K562 (cell line): Measurements from ENCODE around the gene UNC5C. TPM values are rescaled to one million over a fixed set of nuclear protein-coding genes. Genes with fewer than 3 reads are reported as not detected.

Experiments
- ATAC-seq: fragments of 200-7000 bp; cut with Tn5 transposase; 3 replicates; pipeline ENCODE4 v1.9.1; 2020; ENCODE audit warnings: moderate library complexity
- BruUV-seq: library from RNA; stranded (reverse); fragments of 400-500 nt; replicated peaks from 2 replicates; lab custom pipeline; 2021; lab: Mats Ljungman, UMichigan
- CTCF ChIA-PET: fragments of 300-600 bp; formaldehyde crosslinking; extraction: SDS; loops from one replicate; lab custom pipeline; 2021; ENCODE audit warnings: low intra/inter-chr PET ratio; lab: Yijun Ruan, JAX
- POLR2A ChIA-PET: fragments of 300-600, 350-650 bp; sonication (Branson Sonifier 250); formaldehyde crosslinking; extraction: SDS; loops from one replicate; lab custom pipeline; 2021; ENCODE audit warnings: antibody characterized with exemption, inconsistent platforms; lab: Yijun Ruan, JAX
- DNase-seq, 4 experiments: peaks; one replicate each; pipeline versions ENCODE4 v3.0.0 to v3.0.0-alpha.2; 2011 to 2018; ENCODE audit warnings: low spot score in 3 of 4, mixed read lengths in 3 of 4; ENCODE audit errors: extremely low read depth in 1 of 4
- FAIRE-seq: peaks from 2 replicates; lab custom pipeline; 2011; peaks lifted over from hg19 to GRCh38; lab: Jason Lieb, UNC
- H2AFZ ChIP-seq: 2 replicates; pipeline ENCODE4 v1.6.0; 2011; ENCODE audit warnings: low read depth, low read length, control low read depth, inconsistent platforms
- H3K27ac ChIP-seq: fragments of 200-600 bp; 3 replicates; pipeline ENCODE4 v1.8.0; 2011; ENCODE audit warnings: low read depth, mild to moderate bottlenecking, control low read depth, inconsistent platforms, low read length, moderate library complexity, mixed read lengths; ENCODE audit errors: extremely low read depth
- H3K27me3 ChIP-seq, 2 experiments: fragments of 300-600 bp in 1 of 2; 2 replicates in 1 of 2; 3 replicates in 1 of 2; pipeline versions ENCODE4 v1.6.0 to v1.8.0; 2011; ENCODE audit warnings: inconsistent platforms in 2 of 2, low read length in 2 of 2, mild to moderate bottlenecking in 1 of 2, mixed read lengths in 1 of 2, moderate library complexity in 1 of 2; ENCODE audit not compliant: control insufficient read depth in 2 of 2, insufficient read depth in 2 of 2
- H3K36me3 ChIP-seq: fragments of 300-600 bp; 3 replicates; pipeline ENCODE4 v1.8.0; 2011; ENCODE audit warnings: mild to moderate bottlenecking, low read length, inconsistent platforms; ENCODE audit not compliant: control insufficient read depth, insufficient read depth
- H3K4me1 ChIP-seq, 2 experiments: fragments of 200-600 bp in 1 of 2; replicated peaks in 1 of 2; 2 replicates in 1 of 2; 3 replicates in 1 of 2; pipeline versions ENCODE4 v1.5.1 to v1.8.0; 2011; ENCODE audit warnings: inconsistent platforms in 2 of 2, low read length in 2 of 2, mild to moderate bottlenecking in 1 of 2, mixed read lengths in 1 of 2, moderate library complexity in 1 of 2; ENCODE audit not compliant: control insufficient read depth in 2 of 2, insufficient read depth in 2 of 2
- H3K4me2 ChIP-seq: 2 replicates; pipeline ENCODE4 v1.6.1; 2011; ENCODE audit warnings: low read length, control low read depth, inconsistent platforms, mixed read lengths; ENCODE audit not compliant: insufficient read depth
- H3K4me3 ChIP-seq: fragments of 200-600 bp; sonication (generic), shearing (Covaris generic); 2 replicates; pipeline ENCODE4 v1.5.1; 2016; ENCODE audit warnings: control low read depth, inconsistent platforms
- H3K79me2 ChIP-seq: fragments of 200-600 bp; 3 replicates; pipeline ENCODE4 v1.8.0; 2011; ENCODE audit warnings: low read length, inconsistent platforms; ENCODE audit not compliant: control insufficient read depth, insufficient read depth
- H3K9ac ChIP-seq, 2 experiments: 2 replicates each; pipeline versions ENCODE4 v1.6.0 to v1.6.1; 2011; ENCODE audit warnings: low read depth in 2 of 2, low read length in 2 of 2, control low read depth in 1 of 2, inconsistent platforms in 1 of 2, mild to moderate bottlenecking in 1 of 2, mixed read lengths in 1 of 2; ENCODE audit not compliant: insufficient read depth in 1 of 2
- H3K9me1 ChIP-seq: one replicate; pipeline ENCODE4 v1.6.0; 2011; ENCODE audit warnings: inconsistent platforms, mild to moderate bottlenecking, low read length, moderate library complexity; ENCODE audit not compliant: control insufficient read depth, insufficient read depth
- H3K9me3 ChIP-seq: replicated peaks from 2 replicates; pipeline ENCODE4 v1.5.1; 2011; ENCODE audit warnings: low read depth, low read length, inconsistent platforms; ENCODE audit not compliant: control insufficient read depth, insufficient read depth
- H4K20me1 ChIP-seq: replicated peaks from 2 replicates; pipeline ENCODE4 v1.6.1; 2011; ENCODE audit warnings: low read length, inconsistent platforms, mixed read lengths; ENCODE audit not compliant: control insufficient read depth, insufficient read depth
- FUS ChIP-seq: fragments of 200-400 bp; formaldehyde crosslinking; optimal IDR thresholded peaks from 2 replicates; pipeline ENCODE3; 2017; ENCODE audit warnings: low read depth, low read length
- HMG20A ChIP-seq: fragments of 450-650 bp; formaldehyde crosslinking; conservative IDR thresholded peaks from 2 replicates; pipeline ENCODE4 v1.4.0; 2020; ENCODE audit warnings: mild to moderate bottlenecking, mixed read lengths
- HSF4 ChIP-seq: fragments of 250-450 bp; sonication (Bioruptor Pico); IDR thresholded peaks from 2 replicates; pipeline ENCODE4 v2.1.2; 2022; ENCODE audit warnings: mild to moderate bottlenecking, moderate library complexity, borderline replicate concordance
- MTA2 ChIP-seq: fragments of 450-650 bp; IDR thresholded peaks from 2 replicates; pipeline ENCODE4 v1.6.1; 2016; ENCODE audit warnings: low read depth
- NFE2L1 ChIP-seq: fragments of 450-650 bp; IDR thresholded peaks from 2 replicates; pipeline ENCODE4 v1.6.1; 2016; ENCODE audit warnings: missing genetic modification characterization, low read depth, mild to moderate bottlenecking, missing compliant biosample characterization, moderate library complexity, borderline replicate concordance
- RFX1 ChIP-seq: fragments of 450-650 bp; IDR thresholded peaks from 2 replicates; pipeline ENCODE4 v1.6.1; 2016; ENCODE audit warnings: mild to moderate bottlenecking, moderate library complexity
- SIRT6 ChIP-seq: IDR thresholded peaks from one replicate; pipeline ENCODE4 v1.6.1; 2012; ENCODE audit warnings: low read depth, mild to moderate bottlenecking, control low read depth, inconsistent platforms, low read length, moderate library complexity
- ZNF699 ChIP-seq: fragments of 250-450 bp; sonication (Bioruptor Pico); IDR thresholded peaks from 2 replicates; pipeline ENCODE4 v1.8.0; 2021; ENCODE audit warnings: mild to moderate bottlenecking, moderate library complexity; ENCODE audit not compliant: insufficient replicate concordance
- whole genome bisulfite sequencing: fragments of 100-300 bp; shearing (Covaris generic); methylation state at CpG from one replicate; pipeline ENCODE4 v1.1.6; 2016; ENCODE audit warnings: low coverage, mixed read lengths; ENCODE audit not compliant: insufficient coverage; ENCODE audit errors: missing lambda C conversion rate; 5-methylcytosine and 5-hydroxymethylcytosine counted together
- in situ Hi-C: fragments of 300-500 bp; cut with MboI; formaldehyde crosslinking; loops from 4 replicates; pipeline ENCODE4 v1.15.0; 2018; ENCODE audit warnings: inconsistent platforms, mixed read lengths
- intact Hi-C: fragments of 100-400 bp; cut with micrococcal nuclease; formaldehyde crosslinking; loops from 2 replicates; pipeline ENCODE4 v1.14.2; 2022
- polyA plus RNA-seq, 8 experiments: library from polyadenylated mRNA; depleted of rRNA in 4 of 8; stranded (reverse) in 5 of 8; unstranded in 3 of 8; fragments of >200 nt; fragmentation: Nextera tagmentation in 2 of 8; fragmentation: Illumina TruSeq in 1 of 8; extraction: Ambion mirVana in 2 of 8; extraction: Trizol in 1 of 8; gene quantifications; 2 replicates each; pipeline versions ENCODE4 v1.2.1 to v1.2.3, GENCODE V29; 2011 to 2014; ENCODE audit warnings: inconsistent platforms in 1 of 8, missing spikeins in 1 of 8
- total RNA-seq, 7 experiments: library from RNA; depleted of rRNA in 6 of 7; stranded (reverse); fragments of >200 nt in 6 of 7; fragmentation: Illumina TruSeq in 2 of 7; extraction: Trizol in 2 of 7; gene quantifications; 2 replicates each; pipeline versions ENCODE4 v1.2.1 to v1.2.3, GENCODE V29; 2011 to 2021; ENCODE audit warnings: low replicate concordance in 1 of 7
- TF ChIP-seq, protein P1 (sequence below): sonication (generic); formaldehyde crosslinking; IDR thresholded peaks from 2 replicates; pipeline ENCODE4 v1.8.1; 2023; ENCODE audit warnings: mild to moderate bottlenecking, missing genetic modification reagents
- TF ChIP-seq, protein P2 (sequence below): fragments of 450-650 bp; IDR thresholded peaks from 2 replicates; pipeline ENCODE4 v1.6.1; 2016; ENCODE audit warnings: antibody characterized with exemption
- TF ChIP-seq, protein P3 (sequence below): fragments of 250-450 bp; sonication (Bioruptor Pico); IDR thresholded peaks from 2 replicates; pipeline ENCODE4 v1.9.0; 2021; ENCODE audit warnings: mild to moderate bottlenecking, inconsistent platforms

UNC5C gene
- total and polyA plus RNA-seq, 9 of the 15 experiments (the other 6 are each of a cell fraction or from before 2014, with no cell fraction given) = under 0.01 to 0.10 (median 0.03) TPM; not detected in 1

DNA sequence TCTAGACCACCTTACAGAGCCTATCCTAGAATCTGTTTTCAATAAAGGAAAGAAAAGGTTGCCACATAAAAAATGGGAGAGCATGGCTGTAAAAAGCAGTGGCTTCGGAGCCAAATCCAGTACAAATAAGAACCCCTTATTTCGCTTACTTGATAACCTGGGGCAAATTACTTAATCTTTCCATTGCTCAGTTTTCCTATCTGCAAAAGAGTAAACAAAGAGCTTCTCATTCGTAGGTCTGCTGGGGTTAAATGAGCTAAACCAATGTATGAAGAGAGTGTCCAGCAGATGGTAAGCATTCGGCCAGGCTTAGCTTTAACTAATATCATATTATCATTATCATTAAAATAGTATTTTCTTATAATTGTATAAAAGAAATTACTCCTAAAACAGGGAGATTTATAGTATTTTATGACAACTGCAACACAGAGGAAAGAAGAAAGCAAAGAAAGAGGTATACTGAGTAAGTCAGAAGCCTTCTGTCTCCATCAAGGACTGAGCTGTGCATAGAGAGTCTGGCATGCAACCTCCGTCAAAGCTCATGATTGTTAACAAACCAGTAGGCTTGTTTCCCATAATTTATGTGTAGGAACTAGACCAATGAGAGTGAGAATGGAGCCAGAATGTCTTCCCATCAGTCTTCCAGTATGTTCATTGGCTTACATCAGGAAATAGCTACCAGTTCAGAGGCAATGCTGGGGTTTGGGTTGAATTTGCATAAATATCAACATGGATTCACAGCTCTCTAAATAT, 364.9 kb downstream of the UNC5C start:
- Histone ChIP-seq H3K79me2 (no peaks in the 10 kb centered on the region), H3K4me1 (peaks cover 7 to 21% of the 10 kb centered on the region in 2 experiments), H3K9me1 (no peaks in the 10 kb centered on the region), H3K9ac (no peak overlapping the region), H3K4me2 (no peak overlapping the region), H3K27me3 (no peaks in the 10 kb centered on the region), H2AFZ (no peak overlapping the region), H4K20me1 (no peaks in the 10 kb centered on the region), H3K27ac (no peak overlapping the region), H3K36me3 (no peaks in the 10 kb centered on the region), H3K4me3 (no peak overlapping the region), H3K9me3 (no peaks in the 10 kb centered on the region)
- DNase-seq (no peak), ATAC-seq (no peak), FAIRE-seq (no peak)
- WGBS = 5% methylated on average over 5 of the region's 5 CpGs
- CTCF ChIA-PET = no interaction called here
- in situ Hi-C loops = no loop called here
- TF ChIP-seq, protein P1, sequence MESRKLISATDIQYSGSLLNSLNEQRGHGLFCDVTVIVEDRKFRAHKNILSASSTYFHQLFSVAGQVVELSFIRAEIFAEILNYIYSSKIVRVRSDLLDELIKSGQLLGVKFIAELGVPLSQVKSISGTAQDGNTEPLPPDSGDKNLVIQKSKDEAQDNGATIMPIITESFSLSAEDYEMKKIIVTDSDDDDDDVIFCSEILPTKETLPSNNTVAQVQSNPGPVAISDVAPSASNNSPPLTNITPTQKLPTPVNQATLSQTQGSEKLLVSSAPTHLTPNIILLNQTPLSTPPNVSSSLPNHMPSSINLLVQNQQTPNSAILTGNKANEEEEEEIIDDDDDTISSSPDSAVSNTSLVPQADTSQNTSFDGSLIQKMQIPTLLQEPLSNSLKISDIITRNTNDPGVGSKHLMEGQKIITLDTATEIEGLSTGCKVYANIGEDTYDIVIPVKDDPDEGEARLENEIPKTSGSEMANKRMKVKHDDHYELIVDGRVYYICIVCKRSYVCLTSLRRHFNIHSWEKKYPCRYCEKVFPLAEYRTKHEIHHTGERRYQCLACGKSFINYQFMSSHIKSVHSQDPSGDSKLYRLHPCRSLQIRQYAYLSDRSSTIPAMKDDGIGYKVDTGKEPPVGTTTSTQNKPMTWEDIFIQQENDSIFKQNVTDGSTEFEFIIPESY (CRISPR knock-in tag) = no peak
- no peak for TF ChIP-seq SIRT6
- TF ChIP-seq, protein P2, sequence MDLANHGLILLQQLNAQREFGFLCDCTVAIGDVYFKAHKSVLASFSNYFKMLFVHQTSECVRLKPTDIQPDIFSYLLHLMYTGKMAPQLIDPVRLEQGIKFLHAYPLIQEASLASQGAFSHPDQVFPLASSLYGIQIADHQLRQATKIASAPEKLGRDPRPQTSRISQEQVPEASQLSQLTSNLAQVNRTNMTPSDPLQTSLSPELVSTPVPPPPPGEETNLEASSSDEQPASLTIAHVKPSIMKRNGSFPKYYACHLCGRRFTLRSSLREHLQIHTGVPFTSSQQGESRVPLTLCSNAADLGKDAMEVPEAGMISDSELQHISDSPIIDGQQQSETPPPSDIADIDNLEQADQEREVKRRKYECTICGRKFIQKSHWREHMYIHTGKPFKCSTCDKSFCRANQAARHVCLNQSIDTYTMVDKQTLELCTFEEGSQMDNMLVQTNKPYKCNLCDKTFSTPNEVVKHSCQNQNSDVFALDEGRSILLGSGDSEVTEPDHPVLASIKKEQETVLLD = no peak
- no peak for TF ChIP-seq MTA2
- no peak for TF ChIP-seq HSF4
- TF ChIP-seq NFE2L1 (tag) = no peak
- no peak for TF ChIP-seq FUS
- TF ChIP-seq, protein P3, sequence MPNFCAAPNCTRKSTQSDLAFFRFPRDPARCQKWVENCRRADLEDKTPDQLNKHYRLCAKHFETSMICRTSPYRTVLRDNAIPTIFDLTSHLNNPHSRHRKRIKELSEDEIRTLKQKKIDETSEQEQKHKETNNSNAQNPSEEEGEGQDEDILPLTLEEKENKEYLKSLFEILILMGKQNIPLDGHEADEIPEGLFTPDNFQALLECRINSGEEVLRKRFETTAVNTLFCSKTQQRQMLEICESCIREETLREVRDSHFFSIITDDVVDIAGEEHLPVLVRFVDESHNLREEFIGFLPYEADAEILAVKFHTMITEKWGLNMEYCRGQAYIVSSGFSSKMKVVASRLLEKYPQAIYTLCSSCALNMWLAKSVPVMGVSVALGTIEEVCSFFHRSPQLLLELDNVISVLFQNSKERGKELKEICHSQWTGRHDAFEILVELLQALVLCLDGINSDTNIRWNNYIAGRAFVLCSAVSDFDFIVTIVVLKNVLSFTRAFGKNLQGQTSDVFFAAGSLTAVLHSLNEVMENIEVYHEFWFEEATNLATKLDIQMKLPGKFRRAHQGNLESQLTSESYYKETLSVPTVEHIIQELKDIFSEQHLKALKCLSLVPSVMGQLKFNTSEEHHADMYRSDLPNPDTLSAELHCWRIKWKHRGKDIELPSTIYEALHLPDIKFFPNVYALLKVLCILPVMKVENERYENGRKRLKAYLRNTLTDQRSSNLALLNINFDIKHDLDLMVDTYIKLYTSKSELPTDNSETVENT (CRISPR knock-in tag) = no peak
- no peak for TF ChIP-seq HMG20A (CRISPR knock-in tag)
- TF ChIP-seq RFX1 = no peak
- no peak for TF ChIP-seq ZNF699 (CRISPR knock-in tag)
- POLR2A ChIA-PET = no interaction called here
- intact Hi-C loops = no loop called here
- no TSS peak for BruUV-seq
